Esophagus mucosa (tissue), 1 donor: Measurements from ENCODE around the gene FAM227A. TPM values are rescaled to one million over a fixed set of nuclear protein-coding genes. Genes with fewer than 3 reads are reported as not detected.

Experiments
- ATAC-seq: fragments of 200-7000 bp; cut with Tn5 transposase; one replicate; pipeline ENCODE4 v1.9.1; 2020
- total RNA-seq: library from RNA; stranded (reverse); gene quantifications from one replicate; pipeline ENCODE4 v1.2.4, GENCODE V29; 2023
- donor health status: DM: yes; HTN: yes; CAD: no.

The FAM227A gene
- total RNA-seq = 0.72 TPM

DNA sequence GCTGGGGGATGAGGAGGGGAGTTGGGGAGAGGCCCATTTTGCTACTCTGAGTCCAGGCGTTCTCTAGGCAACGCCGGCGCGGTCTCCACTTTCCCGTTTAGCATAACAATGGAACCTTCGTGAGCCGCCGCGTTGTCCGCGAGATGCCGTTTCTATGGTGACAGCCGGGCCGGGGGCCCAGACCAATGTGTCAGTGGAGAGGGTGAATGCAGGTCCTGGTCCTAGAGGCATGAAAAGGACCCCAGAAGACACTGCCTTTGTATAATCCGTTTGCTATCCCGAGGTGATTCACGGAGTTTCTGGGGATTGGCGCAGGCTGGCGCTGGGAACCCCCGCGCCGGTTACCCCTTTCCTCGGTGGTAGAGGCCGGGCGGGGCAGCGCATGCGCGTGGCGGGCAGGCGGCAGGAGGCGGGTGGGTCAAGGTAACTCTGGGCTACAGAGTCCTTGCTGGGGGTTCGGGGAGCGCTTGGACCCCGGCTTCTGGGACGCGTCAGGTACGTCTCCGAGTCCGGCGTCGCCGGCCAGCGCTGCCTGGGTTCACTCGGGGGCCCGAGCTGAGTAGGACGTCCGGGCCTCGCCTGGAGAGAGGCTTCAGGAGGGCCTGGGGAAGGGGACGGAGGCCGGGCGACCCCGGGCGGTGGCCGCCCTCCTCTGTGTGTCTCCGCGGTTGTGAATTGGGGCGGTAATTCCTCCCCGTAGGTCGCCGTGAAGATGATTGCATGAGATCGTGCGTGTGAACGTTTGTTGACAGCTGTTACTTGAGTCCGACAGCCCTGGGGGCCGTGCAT is at the start of gene FAM227A, which contains the start of gene CBY1:
Gene FAM227A (minus strand): TSS at position 137 of the 789 bp plus-strand sequence. CDS start 6,224 bp downstream, outside the sequence.
Gene CBY1 (plus strand): TSS at position 383 of the 789 bp plus-strand sequence. CDS start 11,417 bp downstream, outside the sequence.
- ATAC-seq = peak; percentile 88

DNA sequence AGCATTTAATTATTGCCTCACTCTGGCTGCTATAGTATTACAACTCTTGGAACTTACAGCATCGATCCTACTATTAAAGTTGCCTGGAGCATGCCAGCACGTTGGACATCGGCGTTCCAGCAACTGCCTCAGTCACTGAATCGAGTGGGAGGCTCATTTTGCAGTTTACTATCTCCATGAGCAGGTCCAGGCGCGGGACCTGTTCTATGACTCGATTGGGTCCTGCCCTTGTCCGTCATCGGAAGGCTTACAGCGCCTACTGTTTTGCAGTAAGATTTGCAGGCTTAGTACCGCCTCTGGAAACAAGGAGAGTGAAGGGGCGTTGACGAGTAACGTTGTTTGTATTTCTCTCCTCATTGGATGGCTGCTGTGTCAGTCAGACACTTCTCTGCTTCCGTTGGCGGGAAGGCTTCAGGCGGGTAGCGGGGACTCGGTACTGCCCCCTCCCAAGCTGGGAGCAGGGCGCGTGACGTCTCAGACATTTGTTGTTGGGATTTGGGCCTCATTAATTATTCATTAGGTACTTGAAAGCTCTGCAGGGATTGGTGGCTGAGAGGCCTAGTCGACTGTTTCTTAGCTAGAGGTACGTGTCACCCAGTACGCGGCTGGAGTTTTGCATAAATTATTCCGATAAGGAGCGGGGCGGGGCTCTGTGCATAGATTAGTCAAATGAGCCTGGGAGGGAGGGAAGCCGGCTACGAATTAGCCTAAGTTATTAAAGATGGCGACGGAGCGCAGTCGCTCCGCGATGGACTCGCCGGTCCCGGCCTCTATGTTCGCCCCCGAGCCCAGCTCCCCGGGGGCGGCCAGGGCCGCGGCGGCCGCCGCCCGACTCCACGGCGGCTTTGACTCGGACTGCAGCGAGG is 49.3 kb upstream of the FAM227A start, which contains the start of gene GTPBP1:
Gene GTPBP1 (plus strand): TSS at position 710 of the 866 bp plus-strand sequence. CDS start 12 bp downstream, at position 722.
- ATAC-seq = peak; percentile 88

DNA sequence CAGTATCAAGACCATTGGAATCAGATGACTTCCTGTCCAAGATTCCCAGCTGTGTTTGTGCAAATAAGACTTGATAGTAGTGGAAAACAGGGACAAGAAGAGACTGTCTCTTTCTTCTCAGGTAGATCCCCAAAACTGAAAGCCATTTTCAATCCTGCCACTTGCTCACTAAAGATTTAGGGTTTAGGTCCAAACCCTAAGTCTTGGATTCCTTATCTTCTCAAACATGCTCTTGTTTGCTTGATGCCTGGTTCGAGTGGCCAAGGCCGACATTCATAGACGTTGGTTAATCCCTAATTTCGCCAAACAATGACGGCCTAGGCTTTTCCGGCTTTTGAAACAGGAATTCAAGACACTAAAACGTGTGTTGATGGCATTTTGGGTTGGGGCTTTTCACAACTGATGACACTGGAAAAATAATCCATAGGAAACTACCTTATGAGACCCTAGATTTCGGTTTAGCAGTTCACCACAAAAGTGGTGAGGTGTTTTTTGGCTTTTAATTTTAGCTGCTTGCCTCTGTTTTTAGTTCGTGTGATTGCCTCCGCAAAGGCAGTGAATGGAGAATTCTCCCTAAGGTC is 48.6 kb upstream of the FAM227A start:
- ATAC-seq = no peak

DNA sequence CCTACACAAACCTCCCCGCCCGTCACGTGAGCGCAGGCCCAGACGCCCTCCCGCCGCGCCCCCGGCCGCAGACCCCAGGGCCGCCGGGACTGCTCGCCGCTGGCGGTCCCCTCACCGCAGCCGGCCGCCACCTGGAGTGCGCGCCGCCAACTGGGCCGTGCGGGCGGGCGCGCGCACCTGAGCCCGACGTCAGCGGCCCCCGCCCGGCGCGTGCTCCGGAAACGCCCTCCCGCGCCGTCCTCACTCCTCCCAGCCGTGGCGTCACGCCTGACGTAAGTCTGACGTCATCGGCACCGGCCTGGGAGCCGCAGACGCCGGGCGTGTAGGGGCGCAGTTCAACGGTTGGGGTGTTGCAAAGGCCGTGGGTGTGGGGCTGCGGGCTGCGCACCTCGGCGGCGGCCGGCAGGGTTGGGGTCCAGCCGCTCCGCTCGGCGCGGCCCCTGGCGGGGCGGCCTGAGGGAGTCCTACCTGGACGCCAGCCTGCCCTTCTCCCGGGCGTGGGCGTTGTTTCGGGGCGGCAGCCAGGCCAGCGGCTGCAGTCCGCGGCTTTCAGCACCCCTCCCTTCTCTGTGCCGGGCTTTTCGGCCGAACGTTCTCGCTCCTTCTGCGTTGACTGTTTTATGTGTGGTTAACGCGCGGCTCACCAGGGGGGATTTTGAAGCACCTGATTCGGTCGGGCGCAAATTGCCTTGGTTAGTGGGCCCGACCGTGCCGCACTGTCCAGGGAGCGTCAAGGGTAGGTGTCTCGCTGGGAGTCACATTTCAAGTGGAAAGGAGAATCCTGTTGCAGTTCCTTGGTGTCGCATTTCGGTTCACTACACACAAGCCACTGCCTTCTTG is 44.8 kb upstream of the FAM227A start, which contains the start of gene JOSD1:
Gene JOSD1 (minus strand): TSS at position 155 of the 840 bp plus-strand sequence. CDS start 956 bp downstream, outside the sequence.
- peak; percentile 73 for ATAC-seq

DNA sequence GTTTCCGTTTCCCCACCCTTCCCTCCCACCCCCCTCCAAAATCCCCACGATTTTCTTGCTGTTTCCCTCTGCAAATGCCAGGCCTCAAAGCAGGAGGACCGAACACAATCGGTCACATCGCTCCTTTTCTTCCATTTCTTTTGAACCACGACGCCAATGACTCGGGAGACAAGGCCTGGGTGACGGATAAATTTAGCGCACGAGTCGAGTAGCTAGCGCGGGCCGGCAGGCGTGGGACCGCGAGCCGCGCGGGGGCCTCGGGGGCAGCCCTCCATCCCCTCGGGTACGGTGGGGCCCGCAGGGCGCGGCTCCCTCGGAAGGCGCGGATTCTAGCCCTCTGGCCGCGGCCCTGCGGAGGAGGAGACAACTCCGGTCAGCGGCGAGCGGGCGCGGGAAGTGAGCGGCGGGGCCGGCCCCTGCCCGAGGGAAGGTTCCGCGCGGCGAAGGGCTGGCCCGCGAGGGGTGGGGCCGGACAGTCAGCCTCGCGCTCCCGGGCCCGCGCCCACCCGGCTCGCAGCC is 44.1 kb upstream of the FAM227A start:
- peak; percentile 46 for ATAC-seq

DNA sequence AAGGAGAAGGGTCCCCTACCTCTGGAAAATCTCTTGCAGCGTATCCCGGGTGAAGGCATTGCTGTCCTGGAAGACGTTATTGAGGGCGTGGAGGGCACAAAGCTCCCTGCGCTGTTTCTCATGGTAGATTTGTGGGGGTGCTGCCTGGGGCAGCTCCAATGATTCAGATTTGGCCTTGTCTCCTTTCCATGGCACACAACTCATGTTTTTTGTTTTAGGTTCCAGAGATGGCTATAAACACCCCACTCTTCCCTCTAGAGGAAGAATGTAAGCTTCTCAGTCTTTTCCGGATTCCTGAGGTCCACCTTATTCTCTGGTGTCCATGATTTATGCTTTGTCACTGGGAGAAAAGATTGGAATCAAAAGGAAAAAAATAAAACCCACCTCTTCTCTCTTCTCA is 43.6 kb upstream of the FAM227A start:
- no peak for ATAC-seq

DNA sequence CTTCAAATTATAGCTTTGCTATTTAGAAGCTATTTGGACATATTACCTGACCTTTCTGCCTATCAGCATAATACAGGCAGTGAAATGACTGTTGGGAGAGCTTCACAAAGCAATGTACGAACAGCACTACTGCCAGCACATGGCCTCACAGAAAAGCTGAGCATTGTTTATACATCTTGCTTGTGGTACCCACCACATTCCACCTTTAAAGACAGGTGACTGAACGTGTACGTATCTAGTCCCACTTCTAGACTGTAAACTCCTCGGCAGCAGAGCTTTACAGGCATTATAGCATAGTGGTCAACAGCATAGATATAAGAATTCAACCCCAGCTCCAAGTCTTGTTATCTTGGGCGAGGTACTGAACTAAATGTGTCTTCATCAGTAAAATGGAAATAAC is 43.0 kb upstream of the FAM227A start:
- ATAC-seq = no peak

DNA sequence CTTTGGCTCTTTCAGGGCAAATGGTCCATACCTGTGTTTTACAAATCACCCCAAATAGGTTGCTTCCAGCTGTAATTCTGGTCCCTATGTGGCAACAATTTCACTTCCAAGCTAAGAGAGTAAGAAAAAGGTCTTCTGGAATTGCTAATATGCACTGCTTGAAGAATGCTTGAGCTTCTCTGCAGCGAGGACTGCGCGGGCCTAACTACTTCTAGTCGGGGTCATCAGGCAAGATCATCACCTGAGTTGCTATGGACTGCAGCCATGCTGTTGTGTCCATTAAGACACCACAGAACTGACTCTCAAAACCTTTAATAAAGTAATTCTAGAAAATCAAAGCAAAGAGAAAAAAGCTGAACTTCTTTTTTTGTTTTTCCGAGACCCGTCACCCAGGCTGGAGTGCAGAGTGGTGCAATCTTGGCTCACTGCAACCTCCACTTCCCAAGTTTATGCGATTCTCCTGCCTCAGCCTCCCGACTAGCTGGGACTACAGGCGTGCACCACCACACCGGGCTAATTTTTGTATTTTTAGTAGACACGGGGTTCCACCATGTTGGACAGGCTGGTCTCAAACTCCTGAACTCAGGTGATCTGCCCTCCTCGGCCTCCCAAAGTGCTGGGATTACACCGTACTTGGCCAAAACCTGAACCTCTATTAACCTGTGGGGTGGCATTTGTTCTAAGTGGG is 42.4 kb upstream of the FAM227A start:
- no peak for ATAC-seq

DNA sequence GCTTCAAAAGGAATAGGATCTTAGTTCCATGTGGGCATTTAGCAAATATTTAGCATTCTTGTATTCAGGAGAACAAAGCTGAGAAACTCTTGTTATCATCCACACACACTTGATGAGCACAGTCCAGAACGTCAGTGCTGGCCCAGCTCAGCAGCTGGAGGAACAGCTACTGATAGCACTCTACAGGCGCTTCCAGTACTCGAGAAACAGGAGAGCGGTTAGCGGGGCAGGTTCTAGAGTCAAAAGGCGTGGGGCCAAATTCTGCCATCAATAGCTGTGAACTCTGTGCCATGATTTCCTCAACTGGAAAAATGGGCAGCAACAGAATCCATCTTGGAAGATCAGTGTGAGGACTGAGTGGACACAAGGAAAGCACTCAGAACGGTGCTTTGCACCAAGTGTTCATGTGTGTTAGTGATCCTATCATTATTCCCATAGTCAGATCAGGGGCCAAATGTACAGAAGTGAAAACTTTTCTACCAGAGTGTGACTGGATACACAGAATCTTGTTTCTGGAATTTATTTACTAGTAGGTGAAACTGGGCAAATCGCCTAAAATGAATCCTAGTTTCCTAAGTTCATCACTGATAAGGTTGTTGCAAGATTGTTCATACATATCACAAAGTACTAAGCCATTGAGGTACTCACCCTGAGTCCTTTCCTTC is 41.4 kb upstream of the FAM227A start:
- no peak for ATAC-seq

DNA sequence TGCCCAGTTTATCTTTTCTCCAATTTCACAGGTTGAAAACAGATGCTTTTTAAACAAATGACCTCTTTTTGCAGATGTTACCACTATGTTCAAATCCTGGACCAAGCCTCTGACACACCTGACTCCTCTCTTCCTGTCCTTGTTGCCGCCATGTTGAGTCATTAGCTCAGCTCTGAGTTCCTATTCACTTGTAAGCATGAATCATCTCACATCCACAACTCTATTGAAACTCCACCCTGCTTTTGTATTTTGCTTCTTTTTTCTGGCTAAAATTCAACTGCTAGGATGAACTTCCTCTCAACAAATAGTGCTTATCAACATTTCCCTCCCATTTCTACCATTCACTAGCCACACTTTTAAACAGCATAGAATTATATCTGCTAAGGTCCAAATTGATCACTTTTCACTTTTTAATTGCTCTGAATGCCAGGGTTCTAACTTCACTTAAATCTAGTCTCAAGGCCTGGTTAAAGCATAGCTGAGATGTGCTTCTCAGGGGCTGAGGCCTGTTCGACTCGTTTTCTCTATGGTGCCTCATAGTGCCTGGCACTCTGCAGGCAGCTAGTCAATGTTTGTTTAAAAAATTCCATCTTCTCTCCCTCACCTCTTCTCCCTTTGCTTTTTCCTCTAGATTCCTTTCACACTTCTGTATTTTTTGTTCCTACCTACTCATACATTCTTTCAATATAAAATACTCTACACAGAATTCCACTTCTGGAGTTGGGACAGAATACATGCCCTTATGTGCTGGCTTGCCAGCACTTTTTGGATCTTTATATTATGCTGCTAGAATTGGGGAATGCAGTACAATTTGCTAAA is 40.6 kb upstream of the FAM227A start:
- peak; percentile 49 for ATAC-seq

DNA sequence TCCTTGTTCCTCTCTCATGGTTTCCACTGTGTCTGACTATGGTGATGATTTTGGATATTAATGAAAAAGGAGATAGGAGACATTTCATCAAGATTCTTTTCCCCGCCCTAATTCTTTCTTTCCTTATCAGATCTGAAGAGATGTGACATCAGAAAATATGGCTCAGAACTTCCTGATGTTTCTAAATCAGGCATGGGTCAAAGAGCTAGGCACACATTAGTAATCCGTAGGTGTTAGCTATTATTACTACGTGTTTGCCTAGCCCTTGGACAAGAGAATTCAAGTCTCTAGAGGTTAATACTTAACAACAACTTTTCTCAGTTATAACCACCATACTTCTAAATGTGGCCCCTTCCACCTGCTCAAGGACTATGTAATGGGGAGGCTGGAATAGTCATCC is 38.7 kb upstream of the FAM227A start:
- peak; percentile 21 for ATAC-seq

DNA sequence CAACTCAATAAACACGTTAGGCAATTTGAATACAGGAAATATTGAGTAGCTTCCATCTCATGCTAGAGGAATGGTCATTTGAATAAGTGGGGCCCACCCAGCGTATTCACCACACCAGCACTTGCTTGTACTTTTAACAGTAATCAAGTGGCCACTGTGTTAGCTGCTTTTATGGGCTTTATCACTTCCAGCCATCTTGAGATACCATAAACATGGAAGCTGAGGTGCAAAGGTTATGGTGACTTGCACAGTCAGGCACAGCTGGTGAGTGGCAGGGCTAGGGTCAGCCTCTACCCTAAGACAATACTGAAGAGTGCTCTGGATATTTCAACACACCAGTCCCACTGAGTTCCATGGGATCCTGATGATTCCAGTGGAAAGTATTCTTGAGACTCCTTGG is 37.9 kb upstream of the FAM227A start:
- no peak for ATAC-seq

DNA sequence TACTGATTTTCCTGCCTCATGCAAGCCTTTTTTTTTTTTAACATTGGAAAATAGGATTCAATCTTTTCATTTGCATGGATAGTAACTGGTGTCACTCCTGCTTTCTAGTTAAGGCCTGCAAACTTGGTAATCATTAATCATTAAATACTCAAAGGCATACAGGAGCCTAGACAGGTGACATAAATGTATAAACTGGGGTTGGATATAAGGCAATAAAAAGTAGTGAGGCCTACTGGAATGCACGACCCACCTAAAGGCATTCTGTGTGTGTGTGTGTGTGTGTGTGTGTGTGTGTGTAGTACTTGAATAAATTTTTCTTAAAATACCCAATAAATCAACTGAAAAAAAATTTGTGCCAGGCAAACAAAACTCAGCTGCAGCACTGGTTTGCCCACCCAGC is 33.5 kb upstream of the FAM227A start:
- no peak for ATAC-seq

DNA sequence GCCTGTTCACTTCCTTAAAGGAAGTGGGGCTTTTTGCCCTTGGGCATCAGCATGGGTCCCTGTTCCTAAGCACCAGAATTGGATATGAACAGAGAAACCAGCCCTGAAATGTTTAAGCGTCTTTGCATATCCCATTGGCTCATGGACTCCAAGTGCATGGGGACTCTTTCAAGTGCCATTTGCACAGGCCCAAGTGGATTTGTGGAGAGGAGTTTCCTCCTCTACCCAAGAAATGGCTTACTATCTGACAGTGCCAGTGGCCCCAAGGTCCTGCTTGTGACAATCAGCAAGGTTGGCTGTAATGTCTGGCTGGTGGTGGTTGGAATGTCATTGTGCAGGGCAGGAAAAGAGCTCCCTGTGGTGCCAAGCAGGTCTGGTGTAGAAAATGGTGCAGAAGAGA is 29.6 kb upstream of the FAM227A start:
- ATAC-seq = no peak

DNA sequence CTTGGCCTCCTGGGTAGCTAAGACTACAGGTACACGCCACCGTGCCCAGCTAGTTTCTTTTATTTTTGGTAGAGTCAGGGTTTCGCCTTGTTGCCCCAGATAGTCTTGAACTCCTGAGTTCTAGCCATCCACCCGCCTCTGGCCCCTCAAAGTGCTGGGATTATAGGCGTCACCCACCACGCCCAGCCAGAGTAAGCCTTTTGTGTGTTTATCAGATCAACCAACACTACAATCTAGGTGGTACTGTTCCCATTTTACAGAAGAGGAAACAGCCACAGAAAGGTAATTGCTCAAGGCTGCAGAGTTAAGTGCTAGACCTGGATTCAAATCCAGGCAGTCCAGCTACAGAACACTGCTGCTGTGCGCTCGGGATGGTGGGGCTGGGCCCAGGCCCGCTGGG is 28.7 kb upstream of the FAM227A start:
- ATAC-seq = no peak

DNA sequence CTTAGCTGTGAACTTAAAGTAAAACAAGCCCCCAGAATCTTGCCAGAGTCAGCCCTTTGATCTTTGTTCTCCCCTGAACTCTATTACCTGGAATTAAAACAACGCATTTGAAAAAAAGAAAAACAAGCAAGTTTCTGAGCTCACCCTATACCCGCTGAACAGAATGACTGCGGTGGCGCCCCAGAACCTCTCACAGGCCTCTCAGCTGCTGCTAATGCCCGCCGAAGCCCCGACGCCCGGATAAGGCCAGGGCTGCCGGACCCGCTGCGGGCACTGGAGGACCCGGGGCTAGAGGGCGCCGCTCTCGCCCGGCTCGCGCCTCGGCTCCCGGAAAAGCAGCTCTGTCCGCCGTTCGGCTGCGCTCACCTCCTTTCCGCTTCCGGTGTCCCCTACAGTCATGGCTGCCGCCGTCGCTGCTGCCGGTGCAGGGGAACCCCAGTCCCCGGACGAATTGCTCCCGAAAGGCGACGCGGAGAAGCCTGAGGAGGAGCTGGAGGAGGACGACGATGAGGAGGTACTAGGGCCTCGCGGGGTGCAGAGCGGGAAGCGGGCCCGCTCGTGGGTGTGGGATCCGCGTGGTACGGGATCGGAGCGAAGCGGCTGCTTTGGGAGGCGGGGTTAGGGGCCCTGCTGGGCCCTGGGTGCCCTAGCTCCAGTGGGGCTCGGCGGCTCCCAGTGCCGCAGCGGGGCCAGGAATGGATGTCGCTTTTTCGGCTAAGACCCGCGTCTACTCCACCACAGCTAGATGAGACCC is 25.6 kb upstream of the FAM227A start, which contains the start of gene TOMM22:
Gene TOMM22 (plus strand): TSS at position 376 of the 754 bp plus-strand sequence. CDS start 22 bp downstream, at position 398.
- peak; percentile 92 for ATAC-seq

DNA sequence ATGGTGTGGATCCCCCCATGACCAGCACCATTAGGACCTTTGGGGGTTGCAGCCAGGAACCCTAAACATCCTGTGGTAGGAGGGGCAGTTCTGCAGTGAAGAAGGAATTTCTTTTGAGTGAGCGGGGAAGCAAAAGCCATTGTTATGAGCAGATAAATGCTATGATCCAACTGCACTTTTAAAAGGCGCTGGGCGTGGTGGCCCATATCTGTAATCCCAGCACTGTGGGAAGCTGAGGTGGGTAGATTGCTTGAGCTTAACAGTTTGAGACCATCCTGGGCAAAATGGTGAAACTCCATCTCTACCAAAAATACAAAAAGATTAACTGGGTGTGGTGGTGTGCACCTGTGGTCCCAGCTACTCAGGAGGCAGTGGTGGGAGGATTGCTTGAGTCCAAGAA is 19.6 kb upstream of the FAM227A start:
- no peak for ATAC-seq

DNA sequence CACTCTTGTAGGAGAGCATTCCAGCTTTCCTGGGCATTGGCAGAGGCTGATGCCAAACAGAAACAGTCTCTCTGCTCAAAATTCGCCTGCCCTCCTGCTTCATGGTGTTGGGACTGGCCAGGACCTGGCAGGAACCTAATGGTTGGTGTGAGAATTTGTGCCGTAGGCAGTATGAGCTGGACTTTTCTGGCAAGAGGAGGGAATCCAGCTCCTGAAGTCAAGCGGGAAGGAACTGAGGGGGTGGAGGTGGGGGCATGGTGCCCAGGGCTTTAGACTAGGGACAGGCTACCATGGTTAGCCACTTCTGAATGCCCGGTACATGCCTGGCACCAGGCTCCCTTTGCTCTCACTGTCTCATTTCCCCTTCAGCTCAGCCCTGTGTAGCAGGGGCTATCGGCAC is 18.7 kb upstream of the FAM227A start:
- no peak for ATAC-seq
